NOMO-1 treated with dmso at 0.1 percent for 144 hours (cell line): ENCODE measurements around the gene ARL10.
"Not testable (repeated sequence)": the region's sequence is repeated elsewhere in the genome, so short reads cannot be mapped to it uniquely, and the experiment has no call there.

Source experiments
- DNase-seq: peaks from one replicate; lab custom pipeline; 2025; ENCODE audit not compliant: unreplicated experiment; lab: John Stamatoyannopoulos, UW

Gene ARL10

GRCh38 chr5:176388444-176389134 lies 23.3 kb downstream of the ARL10 start, which contains the start of the genes HIGD2A and NOP16:
Gene HIGD2A, plus strand, starts transcription at chr5:176388751. Its CDS starts 69 bp downstream, at chr5:176388820.
Gene NOP16, minus strand, starts transcription at chr5:176388598. Its CDS starts 59 bp downstream, at chr5:176388539.
- peak; percentile 98 for DNase-seq

GRCh38 chr5:176389135-176390123 lies 24.1 kb downstream of the ARL10 start:
- no peak for DNase-seq

- no peak for DNase-seq
Observed at GRCh38 chr5:176391479-176391878, 26.2 kb downstream of the ARL10 start.

- no peak for DNase-seq
Observed at GRCh38 chr5:176391999-176392398, 26.7 kb downstream of the ARL10 start.

- no peak for DNase-seq
Observed at GRCh38 chr5:176392526-176392925, 27.2 kb downstream of the ARL10 start.

GRCh38 chr5:176394096-176394495 lies 28.8 kb downstream of the ARL10 start:
- DNase-seq = no peak

- DNase-seq = no peak
Observed at GRCh38 chr5:176394881-176395675, 29.8 kb downstream of the ARL10 start.

GRCh38 chr5:176396330-176396729 lies 31.0 kb downstream of the ARL10 start:
- DNase-seq = no peak

GRCh38 chr5:176397736-176398420 lies 32.6 kb downstream of the ARL10 start:
- DNase-seq = no peak

- no peak for DNase-seq
Observed at GRCh38 chr5:176400382-176401156, 35.3 kb downstream of the ARL10 start.

GRCh38 chr5:176401281-176402205 lies 36.3 kb downstream of the ARL10 start:
- no peak for DNase-seq

- DNase-seq = no peak
Observed at GRCh38 chr5:176405656-176406435, 40.6 kb downstream of the ARL10 start.

- DNase-seq = no peak
Observed at GRCh38 chr5:176406436-176407052, 41.3 kb downstream of the ARL10 start.

- no peak for DNase-seq
Observed at GRCh38 chr5:176407456-176408251, 42.4 kb downstream of the ARL10 start.

- DNase-seq = not testable (repeated sequence)
Observed at GRCh38 chr5:176408252-176408573, 42.9 kb downstream of the ARL10 start.

GRCh38 chr5:176408590-176408989 lies 43.3 kb downstream of the ARL10 start:
- no peak for DNase-seq

- no peak for DNase-seq
Observed at GRCh38 chr5:176409765-176410164, 44.5 kb downstream of the ARL10 start.
